Endothelial cell of umbilical vein (primary cell): ENCODE data around the gene FUT8. TPM values are rescaled to one million over a fixed set of nuclear protein-coding genes. Genes with fewer than 3 reads are reported as not detected.

Source experiments
- BruUV-seq: library from RNA; stranded (reverse); fragments of 400-500 nt; replicated peaks from 2 replicates; lab custom pipeline; 2021; lab: Mats Ljungman, UMichigan
- CTCF ChIA-PET: fragments of 300-600, 350-600 bp; sonication (Branson Sonifier 250); formaldehyde crosslinking; loops from one replicate; lab custom pipeline; 2021; ENCODE audit warnings: antibody characterized with exemption, inconsistent platforms; lab: Charles Lee
- POLR2A ChIA-PET: fragments of 300-600, 350-600 bp; sonication (Branson Sonifier 250); formaldehyde crosslinking; loops from one replicate; lab custom pipeline; 2021; ENCODE audit warnings: antibody characterized with exemption, inconsistent platforms; lab: Charles Lee
- DNase-seq: peaks from one replicate; pipeline ENCODE4 v3.0.0-alpha.2; 2011; ENCODE audit warnings: low read depth, low spot score
- FAIRE-seq: peaks from 2 replicates; lab custom pipeline; 2011; peaks lifted over from hg19 to GRCh38; lab: Jason Lieb, UNC
- H2AFZ ChIP-seq: 2 replicates; pipeline ENCODE4 v1.6.0; 2012; ENCODE audit warnings: low read depth, low read length, control low read depth, inconsistent platforms
- H3K27ac ChIP-seq: 2 replicates; pipeline ENCODE4 v1.5.1; 2011; ENCODE audit warnings: low read depth, mild to moderate bottlenecking, control low read depth, low read length, moderate library complexity; ENCODE audit not compliant: insufficient read depth
- H3K27me3 ChIP-seq, 2 experiments: 2 replicates each; pipeline versions ENCODE4 v1.6.0 to v1.6.1; 2011; ENCODE audit warnings: low read length in 2 of 2, mixed read lengths in 1 of 2; ENCODE audit not compliant: control insufficient read depth in 2 of 2, insufficient read depth in 2 of 2
- H3K36me3 ChIP-seq, 2 experiments: 2 replicates in 1 of 2; 3 replicates in 1 of 2; pipeline ENCODE4 v1.5.1; 2011; ENCODE audit warnings: low read length in 2 of 2, mild to moderate bottlenecking in 1 of 2, moderate library complexity in 1 of 2; ENCODE audit not compliant: control insufficient read depth in 2 of 2, insufficient read depth in 2 of 2; ENCODE audit errors: extremely low read depth in 1 of 2
- H3K4me1 ChIP-seq: 3 replicates; pipeline ENCODE4 v1.5.1; 2011; ENCODE audit warnings: mild to moderate bottlenecking, low read length; ENCODE audit not compliant: control insufficient read depth, insufficient read depth; ENCODE audit errors: extremely low read depth
- H3K4me2 ChIP-seq: 2 replicates; pipeline ENCODE4 v1.6.1; 2011; ENCODE audit warnings: low read length, control low read depth, mixed read lengths; ENCODE audit not compliant: insufficient read depth
- H3K4me3 ChIP-seq, 3 experiments: fragments of 200-600 bp in 1 of 3; sonication (generic), shearing (Covaris generic) in 1 of 3; replicated peaks in 1 of 3; 2 replicates each; pipeline ENCODE4 v1.5.1; 2011 to 2016; ENCODE audit warnings: control low read depth in 3 of 3, low read length in 3 of 3, mild to moderate bottlenecking in 2 of 3, inconsistent platforms in 1 of 3, low read depth in 1 of 3, moderate library complexity in 1 of 3; ENCODE audit not compliant: insufficient read depth in 1 of 3
- H3K79me2 ChIP-seq: 2 replicates; pipeline ENCODE4 v1.6.0; 2012; ENCODE audit warnings: low read length, inconsistent platforms; ENCODE audit not compliant: control insufficient read depth, insufficient read depth
- H3K9ac ChIP-seq: replicated peaks from 2 replicates; pipeline ENCODE3; 2011; ENCODE audit warnings: low read length, control low read depth; ENCODE audit not compliant: insufficient read depth; ENCODE audit errors: extremely low read depth
- H3K9me1 ChIP-seq: replicated peaks from 3 replicates; pipeline ENCODE4 v1.6.0; 2011; ENCODE audit warnings: mild to moderate bottlenecking, low read length; ENCODE audit not compliant: control insufficient read depth, insufficient read depth; ENCODE audit errors: extremely low read depth
- H3K9me3 ChIP-seq: replicated peaks from 2 replicates; pipeline ENCODE4 v1.5.1; 2012; ENCODE audit warnings: low read length, inconsistent platforms; ENCODE audit not compliant: control insufficient read depth, insufficient read depth
- H4K20me1 ChIP-seq: replicated peaks from 2 replicates; pipeline ENCODE3; 2011; ENCODE audit warnings: mild to moderate bottlenecking, low read length; ENCODE audit not compliant: control insufficient read depth, insufficient read depth; ENCODE audit errors: extremely low read depth
- EZH2 ChIP-seq: IDR thresholded peaks from 2 replicates; pipeline ENCODE4 v1.6.1; 2012; ENCODE audit warnings: borderline replicate concordance, low read depth, mild to moderate bottlenecking, moderate library complexity, low read length, inconsistent platforms; ENCODE audit not compliant: severe bottlenecking
- FOS ChIP-seq: IDR thresholded peaks from 2 replicates; pipeline ENCODE4 v1.6.1; 2011; ENCODE audit warnings: mild to moderate bottlenecking, low read length, moderate library complexity, borderline replicate concordance; ENCODE audit not compliant: insufficient read depth
- GATA2 ChIP-seq: IDR thresholded peaks from 2 replicates; pipeline ENCODE4 v1.7.0; 2011; ENCODE audit warnings: low read depth, mild to moderate bottlenecking, moderate library complexity, mixed read lengths, low read length; ENCODE audit not compliant: insufficient read length, insufficient read depth
- JUN ChIP-seq: IDR thresholded peaks from 2 replicates; pipeline ENCODE4 v1.6.1; 2011; ENCODE audit warnings: borderline replicate concordance, low read depth; ENCODE audit not compliant: insufficient read length, insufficient read depth
- MYC ChIP-seq: IDR thresholded peaks from one replicate; pipeline ENCODE4 v1.6.1; 2011; ENCODE audit warnings: mild to moderate bottlenecking, low read depth, low read length
- POLR2A ChIP-seq: IDR thresholded peaks from 2 replicates; pipeline ENCODE4 v1.6.1; 2012; ENCODE audit warnings: low read depth, mild to moderate bottlenecking, control low read depth, low read length
- POLR2AphosphoS5 ChIP-seq: IDR thresholded peaks from 2 replicates; pipeline ENCODE4 v1.6.1; 2012; ENCODE audit warnings: low read depth, mild to moderate bottlenecking, control low read depth, low read length, moderate library complexity; ENCODE audit not compliant: insufficient read depth
- dilution Hi-C: fragments of 300-500 bp; cut with MboI; formaldehyde crosslinking; loops from one replicate; pipeline ENCODE4 v1.15.0; 2019; ENCODE audit warnings: low sequenced_read_pairs; ENCODE audit not compliant: extremely low pct_ligation_motif_present
- intact Hi-C: fragments of 100-400 bp; cut with micrococcal nuclease; formaldehyde crosslinking; loops from one replicate; pipeline ENCODE4 v1.10.0; 2022
- polyA plus RNA-seq, 4 experiments: library from polyadenylated mRNA; depleted of rRNA in 3 of 4; stranded (reverse) in 3 of 4; unstranded in 1 of 4; fragments of >200 nt; gene quantifications; 2 replicates each; pipeline versions ENCODE4 v1.2.1 to v1.2.3, GENCODE V29; 2011 to 2012; ENCODE audit warnings: missing spikeins in 1 of 4
- total RNA-seq: library from RNA; stranded (reverse); gene quantifications from 2 replicates; pipeline ENCODE4 v1.2.3, GENCODE V29; 2021
- TF ChIP-seq, protein P1 (sequence below): IDR thresholded peaks from 2 replicates; pipeline ENCODE4 v1.6.1; 2011; ENCODE audit not compliant: insufficient read depth, insufficient read length
- TF ChIP-seq, protein P2 (sequence below), 2 donors: IDR thresholded peaks; 1 replicate in 1 of 2; 2 replicates in 1 of 2; pipeline ENCODE4 v1.5.1; 2011; ENCODE audit warnings: low read length in 2 of 2, mild to moderate bottlenecking in 2 of 2, moderate library complexity in 2 of 2, control low read depth in 1 of 2, inconsistent platforms in 1 of 2, low read depth in 1 of 2; ENCODE audit not compliant: insufficient read depth in 1 of 2; ENCODE audit errors: extremely low read depth in 1 of 2

Gene FUT8
- total and polyA plus RNA-seq, 2 donors (not counting 3 experiments of a cell fraction or from before 2014, with no cell fraction given): 16.7 to 38.8 TPM

DNA sequence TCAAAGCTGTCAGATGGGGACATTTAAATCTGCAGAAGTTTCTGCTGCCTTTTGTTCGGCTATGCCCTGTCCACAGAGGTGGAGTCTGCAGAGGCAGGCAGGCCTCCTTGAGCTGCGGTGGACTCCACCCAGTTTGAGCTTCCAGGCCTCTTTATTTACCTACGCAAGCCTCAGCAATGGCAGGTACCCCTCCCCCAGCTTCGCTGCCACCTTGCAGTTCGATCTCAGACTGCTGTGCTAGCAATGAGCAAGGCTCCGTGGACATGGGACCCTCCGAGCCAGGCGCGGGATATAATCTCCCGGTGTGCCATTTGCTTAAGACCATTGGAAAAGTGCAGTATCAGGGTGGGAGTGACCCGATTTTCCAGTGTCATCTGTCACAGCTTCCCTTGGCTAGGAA, 115.5 kb downstream of the FUT8 start:
- Histone ChIP-seq H3K27ac (no peak overlapping the region), H3K79me2 (peaks cover 17% of the 10 kb centered on the region), H3K4me1 (no peaks in the 10 kb centered on the region), H3K9me3 (no peaks in the 10 kb centered on the region), H3K4me3 (no peak overlapping the region), H2AFZ (no peak overlapping the region), H3K36me3 (no peaks in the 10 kb centered on the region), H3K9ac (no peak overlapping the region), H3K27me3 (no peaks in the 10 kb centered on the region), H3K9me1 (no peaks in the 10 kb centered on the region), H3K4me2 (no peak overlapping the region), H4K20me1 (no peaks in the 10 kb centered on the region)
- intact Hi-C loops (no loop called here), dilution Hi-C loops (no loop called here)
- no peak for DNase-seq
- no peak for FAIRE-seq
- BruUV-seq: no TSS peak
- TF ChIP-seq JUN: no peak
- TF ChIP-seq MYC: no peak
- no peak for TF ChIP-seq EZH2
- TF ChIP-seq GATA2: no peak
- TF ChIP-seq POLR2AphosphoS5: no peak
- TF ChIP-seq POLR2A: no peak
- TF ChIP-seq, protein P1, sequence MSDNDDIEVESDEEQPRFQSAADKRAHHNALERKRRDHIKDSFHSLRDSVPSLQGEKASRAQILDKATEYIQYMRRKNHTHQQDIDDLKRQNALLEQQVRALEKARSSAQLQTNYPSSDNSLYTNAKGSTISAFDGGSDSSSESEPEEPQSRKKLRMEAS: no peak
- TF ChIP-seq, protein P2, sequence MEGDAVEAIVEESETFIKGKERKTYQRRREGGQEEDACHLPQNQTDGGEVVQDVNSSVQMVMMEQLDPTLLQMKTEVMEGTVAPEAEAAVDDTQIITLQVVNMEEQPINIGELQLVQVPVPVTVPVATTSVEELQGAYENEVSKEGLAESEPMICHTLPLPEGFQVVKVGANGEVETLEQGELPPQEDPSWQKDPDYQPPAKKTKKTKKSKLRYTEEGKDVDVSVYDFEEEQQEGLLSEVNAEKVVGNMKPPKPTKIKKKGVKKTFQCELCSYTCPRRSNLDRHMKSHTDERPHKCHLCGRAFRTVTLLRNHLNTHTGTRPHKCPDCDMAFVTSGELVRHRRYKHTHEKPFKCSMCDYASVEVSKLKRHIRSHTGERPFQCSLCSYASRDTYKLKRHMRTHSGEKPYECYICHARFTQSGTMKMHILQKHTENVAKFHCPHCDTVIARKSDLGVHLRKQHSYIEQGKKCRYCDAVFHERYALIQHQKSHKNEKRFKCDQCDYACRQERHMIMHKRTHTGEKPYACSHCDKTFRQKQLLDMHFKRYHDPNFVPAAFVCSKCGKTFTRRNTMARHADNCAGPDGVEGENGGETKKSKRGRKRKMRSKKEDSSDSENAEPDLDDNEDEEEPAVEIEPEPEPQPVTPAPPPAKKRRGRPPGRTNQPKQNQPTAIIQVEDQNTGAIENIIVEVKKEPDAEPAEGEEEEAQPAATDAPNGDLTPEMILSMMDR (IDR thresholded peaks at IDR 0.05; ENCODE audit: extremely low read depth in 1 of 2, insufficient read depth in 1 of 2, low read depth in 1 of 2, low read length in 2 of 2): no peak
- no peak for TF ChIP-seq FOS
- ChIA-PET POLR2A (no interaction called here), CTCF (interaction anchor here (0.8 kb wide), 1 partner anchor 119 kb away, joined by 3 read pairs; no protein-coding TSS in a partner anchor)
